GF-D8 (cell line): Measurements from ENCODE around the gene DNAJC8.

ENCODE experiments used
- DNase-seq: peaks from one replicate; lab custom pipeline; 2025; lab: John Stamatoyannopoulos, UW

The DNAJC8 gene

DNA sequence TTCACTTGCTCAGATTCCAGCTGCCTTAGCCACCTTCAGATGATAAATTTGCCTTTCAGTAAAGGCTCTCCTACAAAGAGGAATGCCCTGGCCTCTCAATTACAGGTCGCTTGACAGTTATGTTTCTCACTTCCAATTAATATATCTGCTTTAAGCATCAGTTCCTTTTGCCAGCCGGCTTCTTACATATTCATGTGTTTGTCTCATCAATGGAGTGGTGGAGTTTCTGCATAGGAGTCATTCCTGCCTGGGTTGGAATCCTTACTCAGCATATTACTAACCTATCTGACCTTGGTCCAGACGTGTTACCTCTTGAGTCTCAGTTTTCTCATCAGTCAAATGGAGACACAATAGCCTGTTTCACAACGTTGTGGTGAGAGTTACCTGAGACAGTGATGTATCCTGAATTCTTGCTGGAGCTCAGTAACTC, 17.1 kb upstream of the DNAJC8 start:
- no peak for DNase-seq

DNA sequence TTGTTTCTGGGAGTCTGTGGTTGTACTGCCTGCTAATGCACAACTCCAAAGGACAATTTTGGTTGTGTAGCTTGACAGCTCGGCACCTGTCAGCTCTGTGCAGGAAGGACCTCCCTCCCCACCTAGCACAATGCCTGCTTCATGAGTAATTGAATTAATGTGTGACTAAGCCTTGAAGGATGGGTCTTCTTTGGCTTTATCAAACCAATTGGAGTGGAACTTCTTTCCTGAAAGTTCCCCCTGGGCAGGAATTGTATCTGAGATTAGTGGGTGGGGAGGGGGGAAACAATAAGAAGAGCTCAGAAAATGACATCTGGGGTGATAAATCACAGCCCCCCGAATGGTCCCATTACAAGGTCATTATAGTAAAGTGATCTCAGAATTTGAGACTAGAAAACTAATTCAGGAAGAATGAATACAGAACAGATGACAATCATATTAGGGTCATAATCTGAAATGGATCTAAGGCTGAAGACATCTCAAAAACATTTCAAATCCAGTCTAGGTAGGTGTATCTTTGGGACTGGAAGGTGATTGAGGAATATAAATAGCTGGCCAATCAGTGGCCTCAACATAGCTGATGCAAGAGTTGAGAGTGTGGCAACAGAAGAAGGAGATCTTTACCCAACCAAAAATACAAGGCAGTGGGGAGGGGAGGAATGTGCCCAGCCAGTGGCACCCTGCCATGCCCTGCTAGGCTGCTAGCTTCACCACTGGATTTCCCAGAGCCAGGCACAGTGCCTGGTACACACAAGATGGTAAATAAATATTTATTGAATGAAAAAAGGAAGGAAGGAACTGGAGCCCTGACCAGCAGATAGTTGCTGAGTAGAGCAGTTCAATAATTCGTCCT, 16.4 kb upstream of the DNAJC8 start:
- DNase-seq, result peak; percentile 57

DNA sequence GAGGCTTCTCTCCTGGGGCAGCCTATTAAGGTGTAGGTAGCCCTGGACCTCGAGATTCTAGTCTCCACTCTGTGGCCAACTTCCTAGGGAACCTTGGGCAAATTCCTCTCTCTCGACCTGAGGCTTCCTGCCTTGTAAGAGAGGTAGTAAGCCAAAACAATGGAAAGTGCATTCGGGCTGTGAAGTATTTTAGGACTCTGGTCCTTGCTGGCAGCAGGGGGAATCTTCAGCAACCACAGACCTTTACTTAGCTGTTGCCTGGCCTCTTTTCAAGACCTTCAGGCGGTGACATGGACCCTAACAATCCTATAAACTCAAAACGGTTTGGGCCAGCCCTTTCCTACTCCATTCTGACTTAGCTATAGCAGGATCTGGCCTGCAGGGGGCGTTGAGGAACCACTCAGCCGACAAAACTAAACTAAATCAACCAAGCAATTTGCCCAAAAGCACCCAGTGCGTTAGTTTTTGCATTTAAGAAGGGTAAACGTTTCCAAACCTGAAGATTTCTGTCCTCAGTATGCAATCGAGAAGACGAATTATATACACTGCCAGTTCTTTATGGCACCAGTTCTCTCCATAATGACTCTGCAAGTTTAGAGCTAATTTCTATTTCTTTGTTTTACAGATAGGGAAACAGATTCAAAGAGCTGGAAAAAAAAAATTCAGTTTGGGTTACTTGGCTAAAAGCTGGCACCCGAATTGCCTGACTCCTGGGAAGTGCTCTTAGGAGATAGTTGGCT, 15.6 kb upstream of the DNAJC8 start:
- peak; percentile 60 for DNase-seq

DNA sequence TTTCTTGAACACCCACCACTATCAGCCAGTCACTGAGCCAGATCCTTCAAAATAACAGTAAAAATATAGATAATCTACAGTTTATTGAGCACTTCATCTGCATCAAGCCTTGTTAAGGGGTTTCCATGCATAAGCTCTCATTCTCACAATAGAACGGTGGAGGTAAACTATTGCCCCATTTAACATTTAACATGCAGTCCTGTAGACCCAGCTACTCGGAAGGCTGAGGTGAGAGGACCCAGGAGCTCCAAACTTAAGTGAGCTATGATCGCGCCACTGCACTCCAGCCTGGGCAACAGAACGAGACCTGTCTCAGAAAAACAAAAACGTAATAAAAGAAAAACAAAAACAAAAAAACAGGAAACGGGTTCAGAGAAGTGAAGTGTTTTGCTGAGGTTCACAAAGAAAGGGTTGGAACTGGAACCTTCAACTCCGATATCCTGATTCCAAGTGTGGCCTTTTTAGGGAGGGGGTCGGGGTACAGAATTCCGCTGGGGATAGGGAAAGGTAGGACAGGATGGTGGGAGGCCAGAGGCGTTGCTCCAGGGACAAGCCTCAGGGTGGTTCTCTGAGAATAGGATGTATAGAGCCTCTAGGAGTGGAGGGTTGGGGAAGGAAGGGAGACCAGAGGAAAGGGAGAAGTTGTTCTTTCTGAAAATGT, 14.9 kb upstream of the DNAJC8 start:
- DNase-seq, result no peak

DNA sequence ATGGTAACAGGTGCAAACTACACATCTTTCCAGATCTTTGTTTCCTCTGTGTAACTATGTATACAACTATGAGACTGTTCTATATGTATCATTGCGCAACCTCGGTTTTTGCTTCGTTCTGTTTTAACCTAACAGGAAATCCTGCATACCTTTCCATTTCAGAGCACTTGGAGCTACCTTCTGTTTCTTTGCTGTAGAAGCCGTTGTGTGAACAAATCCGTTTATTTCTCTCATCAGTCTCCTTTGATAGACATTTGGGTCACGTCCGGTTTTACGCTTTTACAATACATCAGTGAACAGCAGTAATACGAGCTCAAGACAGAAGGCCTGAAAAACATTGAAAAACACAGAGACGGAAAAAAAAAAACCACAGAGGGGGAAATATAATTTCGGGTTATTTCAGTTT, 13.6 kb upstream of the DNAJC8 start:
- DNase-seq, result peak; percentile 51

DNA sequence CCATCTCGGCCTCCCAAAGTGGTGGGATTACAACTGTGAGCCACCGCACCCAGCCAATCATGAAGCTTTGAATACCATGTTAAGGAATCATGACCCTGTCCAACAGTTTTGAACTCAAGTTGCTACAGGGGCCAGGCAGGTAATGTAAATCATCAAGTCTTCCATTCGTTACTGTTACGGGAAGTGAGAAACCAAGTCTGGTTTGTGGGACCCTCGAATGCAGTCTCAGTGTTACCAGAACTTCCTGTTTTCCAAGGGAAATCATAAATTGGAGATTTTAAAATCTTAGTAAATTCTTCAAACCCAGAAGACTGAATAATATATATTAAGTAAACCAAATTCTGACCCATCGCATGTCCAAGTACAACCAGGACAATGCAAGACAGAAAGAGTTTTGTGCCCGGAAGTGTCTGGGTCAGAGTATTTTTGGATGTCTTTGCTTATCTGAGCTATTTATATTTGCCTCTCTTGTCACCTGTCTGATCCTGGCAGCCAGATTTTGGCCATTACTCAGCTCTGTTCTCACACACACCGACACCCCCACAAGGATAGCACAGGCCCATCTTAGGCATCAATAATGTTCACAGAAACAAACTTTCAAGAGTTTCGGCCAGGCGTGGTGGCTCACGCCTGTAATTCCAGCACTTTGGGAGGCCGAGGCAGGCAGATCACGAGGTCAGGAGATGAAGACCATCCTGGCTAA, 11.9 kb upstream of the DNAJC8 start:
- DNase-seq, result no peak

DNA sequence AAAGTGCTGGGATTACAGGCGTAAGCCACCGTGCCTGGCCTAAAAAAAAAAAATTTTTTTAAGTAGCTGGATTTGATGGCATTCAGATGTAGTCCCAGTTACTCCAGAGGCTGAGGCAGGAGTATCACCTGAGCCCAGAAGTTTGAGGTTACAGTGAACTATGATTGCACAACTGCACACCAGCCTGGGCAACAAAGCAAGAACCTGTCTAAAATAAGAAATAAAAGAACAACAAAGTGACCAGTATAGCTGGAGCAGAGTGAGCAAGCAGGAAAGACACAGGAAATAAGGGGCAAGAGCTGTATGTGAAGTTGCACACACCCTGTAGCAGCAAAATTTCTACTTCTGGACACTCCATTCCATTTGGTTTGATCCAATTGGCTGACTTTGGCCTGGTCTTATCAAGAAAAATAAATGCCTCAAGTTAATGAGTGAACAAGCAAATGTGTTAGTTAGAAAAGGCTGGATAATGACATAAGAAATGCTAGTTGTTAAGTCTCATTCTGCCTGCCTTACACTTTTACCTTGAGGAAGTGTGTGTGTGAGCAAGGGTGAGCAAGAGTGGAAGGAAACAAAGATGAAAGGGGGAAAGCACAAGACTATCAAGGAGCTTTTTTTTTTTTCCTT, 11.0 kb upstream of the DNAJC8 start:
- DNase-seq, result no peak

DNA sequence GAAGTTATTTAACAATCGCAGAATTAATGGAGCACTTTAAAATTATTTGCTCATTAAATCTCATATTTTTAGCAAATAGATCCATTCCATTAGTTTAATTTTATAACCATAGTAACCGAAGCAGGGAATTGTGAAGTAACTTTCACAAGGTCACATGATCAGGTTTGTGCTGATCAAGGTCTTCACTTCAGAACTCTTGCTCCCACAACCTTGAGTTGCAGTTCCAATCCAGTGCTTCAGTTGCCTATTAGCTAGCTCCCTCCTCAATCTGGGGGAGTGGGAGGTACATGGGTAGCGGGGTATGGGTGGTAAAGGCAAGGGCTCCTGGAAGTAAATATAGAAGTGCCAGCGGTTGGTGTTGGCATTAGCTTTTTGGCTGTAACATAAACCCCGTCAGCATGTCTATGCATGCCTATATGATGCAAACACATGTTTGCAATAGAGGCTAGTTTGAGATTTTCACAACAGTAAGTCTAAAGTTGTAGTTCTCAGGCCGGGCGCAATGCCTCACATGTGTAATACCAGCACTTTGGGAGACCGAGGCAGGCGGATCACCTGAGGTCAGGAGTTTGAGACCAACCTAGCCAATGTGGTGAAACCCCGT, 8.9 kb upstream of the DNAJC8 start:
- no peak for DNase-seq

DNA sequence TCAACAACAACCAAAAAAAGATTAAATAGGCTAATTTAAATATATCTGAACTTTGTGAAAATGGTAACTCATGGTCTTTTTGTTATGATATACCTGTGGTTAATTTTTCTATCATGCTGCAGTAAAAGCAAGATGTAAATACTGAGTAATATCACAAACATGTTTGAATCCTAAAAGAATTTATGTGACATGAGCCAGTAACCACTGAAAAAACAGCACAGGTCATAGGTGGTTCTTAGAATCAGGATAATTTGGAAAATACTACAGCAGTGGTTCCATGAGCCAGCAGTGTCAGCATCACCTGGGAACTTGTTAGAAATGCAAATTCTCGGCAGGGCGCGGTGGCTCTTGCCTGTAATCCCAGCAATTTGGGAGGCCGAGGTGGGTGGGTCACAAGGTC, 7.2 kb upstream of the DNAJC8 start:
- no peak for DNase-seq

DNA sequence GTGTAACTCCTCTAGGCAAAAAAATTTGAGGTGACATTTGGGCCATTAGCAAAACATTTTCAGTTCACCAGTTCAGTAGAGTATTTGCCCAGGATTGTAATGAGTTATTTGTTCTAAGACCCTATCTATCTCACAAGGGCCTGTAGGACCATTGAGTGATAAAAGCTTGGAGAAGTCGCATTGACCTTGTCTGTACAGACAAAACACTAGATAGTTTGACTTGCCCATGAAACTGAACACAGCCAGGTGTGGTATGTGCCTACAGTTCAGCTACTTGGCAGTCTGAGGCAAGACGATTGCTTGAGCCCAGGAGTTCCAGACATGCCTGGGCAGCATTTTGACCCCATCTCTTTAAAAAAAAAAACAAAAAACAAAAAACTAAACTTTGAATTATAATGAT, 6.2 kb upstream of the DNAJC8 start:
- DNase-seq, result no peak

DNA sequence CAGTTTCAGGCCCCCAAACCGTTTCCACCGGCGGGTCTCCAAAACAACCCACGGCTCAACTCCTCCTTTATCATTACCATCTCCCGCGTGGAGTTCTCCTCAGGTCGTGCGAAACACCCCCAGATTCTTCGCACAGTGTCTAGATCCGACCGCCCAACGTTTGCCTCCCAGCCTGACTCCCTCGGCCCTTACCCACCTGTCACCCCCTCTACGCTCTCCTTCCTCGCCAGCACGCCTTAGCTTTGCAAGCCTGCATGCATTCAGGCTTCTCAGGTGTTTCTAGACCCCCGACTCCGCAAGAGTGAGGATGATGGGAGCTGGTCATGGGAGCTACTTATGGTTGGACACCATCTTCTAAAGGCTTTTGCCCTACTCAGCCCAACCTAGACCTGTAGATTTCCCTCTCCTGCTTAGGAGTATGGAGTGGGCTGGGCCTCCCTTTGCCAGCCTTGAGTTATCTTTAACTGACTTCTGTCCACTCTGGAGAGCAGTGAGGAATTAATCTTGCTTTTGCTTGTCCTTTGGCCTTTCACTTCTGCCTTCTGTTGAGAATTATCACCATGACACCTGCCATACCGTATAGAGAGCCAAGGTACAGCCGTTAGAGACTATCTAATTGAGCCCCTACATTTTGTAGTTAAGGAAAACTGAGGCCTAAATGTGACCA, 4.0 kb upstream of the DNAJC8 start:
- DNase-seq, result no peak

DNA sequence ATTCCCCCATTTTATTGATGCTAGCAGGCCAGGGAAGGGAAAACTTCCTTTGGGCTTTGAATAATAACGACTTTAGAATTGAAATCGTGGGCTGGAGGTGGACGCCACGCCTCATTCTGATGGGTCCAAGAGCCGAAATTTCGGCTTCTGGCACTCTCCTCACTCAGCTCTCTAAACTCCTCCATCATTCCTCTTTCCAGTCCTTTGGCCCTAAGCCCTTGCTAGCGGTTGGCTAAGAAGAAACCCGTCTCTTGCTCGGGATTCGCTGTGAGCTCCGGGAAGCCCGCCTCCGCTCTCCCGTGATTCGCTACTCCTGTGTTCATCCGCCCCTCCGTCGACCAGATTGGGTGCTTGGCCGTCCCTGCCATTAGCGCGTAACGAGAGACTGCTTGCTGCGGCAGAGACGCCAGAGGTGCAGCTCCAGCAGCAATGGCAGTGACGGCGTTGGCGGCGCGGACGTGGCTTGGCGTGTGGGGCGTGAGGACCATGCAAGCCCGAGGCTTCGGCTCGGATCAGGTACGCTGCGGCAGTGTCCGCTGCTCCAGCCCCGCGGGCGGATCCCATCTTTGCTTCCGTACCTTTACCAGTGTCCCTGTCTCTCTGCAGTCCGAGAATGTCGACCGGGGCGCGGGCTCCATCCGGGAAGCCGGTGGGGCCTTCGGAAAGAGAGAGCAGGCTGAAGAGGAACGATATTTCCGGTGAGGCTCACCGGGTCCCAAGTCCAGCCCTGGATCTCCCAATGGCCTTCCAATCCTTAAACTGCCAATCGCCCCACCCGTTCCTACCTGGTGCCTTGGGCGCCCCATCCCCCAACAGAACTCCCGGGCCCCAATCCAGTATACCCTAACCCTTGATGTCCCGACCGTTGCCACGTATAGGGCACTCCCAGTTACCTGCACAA, 3.2 kb upstream of the DNAJC8 start, which contains the start of gene ATP5IF1:
TSS of gene ATP5IF1 (plus strand) at position 370 of the 901 bp plus-strand sequence. CDS start at position 430, 60 bp downstream.
- peak; percentile 93 for DNase-seq

DNA sequence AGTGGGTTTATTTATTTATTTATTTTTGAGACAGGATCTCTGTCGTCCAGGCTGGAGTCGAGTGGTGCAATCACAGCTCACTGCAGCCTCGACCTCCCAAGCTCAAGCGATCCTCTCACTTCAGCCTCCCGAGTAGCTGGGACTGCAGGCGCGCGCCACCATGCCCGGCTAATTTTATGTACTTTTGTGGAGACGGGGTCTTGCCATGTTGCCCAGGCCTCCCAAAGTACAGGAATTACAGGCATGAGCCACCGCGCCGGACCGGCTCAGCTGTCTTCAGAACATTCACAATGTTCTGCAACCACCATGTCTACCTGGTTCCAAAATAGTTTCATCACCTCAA, 406 bp upstream of the DNAJC8 start:
- no peak for DNase-seq

DNA sequence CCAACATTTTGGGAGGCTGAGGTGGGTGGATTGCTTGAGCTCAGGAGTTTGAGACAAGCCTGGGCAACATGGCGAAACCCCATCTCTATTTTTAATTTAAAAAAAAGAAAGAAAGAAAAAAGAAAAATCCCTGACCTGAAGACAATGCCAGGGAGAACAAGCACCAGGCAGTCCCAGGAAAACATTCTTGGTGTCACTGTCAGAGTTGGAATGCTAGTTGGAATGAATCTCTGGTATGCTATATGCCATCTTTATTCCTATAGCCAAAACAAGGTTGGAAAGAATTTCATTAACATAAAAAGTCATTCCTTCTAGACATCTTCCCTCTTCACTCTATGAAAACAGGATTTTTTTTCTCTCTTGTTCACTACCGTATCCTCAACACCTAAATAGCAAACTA, 2.8 kb downstream of the DNAJC8 start:
- no peak for DNase-seq

DNA sequence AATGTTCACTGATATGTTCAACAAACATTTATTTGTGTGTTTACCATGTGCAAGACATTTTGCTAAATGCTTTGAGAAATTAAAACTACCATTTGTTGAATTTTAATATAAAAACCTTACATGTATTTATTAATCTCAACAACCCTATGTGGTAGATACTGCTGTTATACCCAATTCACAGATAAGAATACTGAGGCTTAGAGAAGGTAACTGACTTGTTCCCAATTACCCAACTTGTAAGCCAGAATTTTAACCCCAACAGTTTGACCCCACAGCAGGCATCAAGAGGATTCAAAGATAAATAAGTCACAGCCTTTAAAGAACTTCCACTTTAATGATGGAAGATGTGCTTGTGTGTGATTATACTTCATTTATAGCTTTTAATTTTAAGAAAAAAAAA, 3.7 kb downstream of the DNAJC8 start:
- no peak for DNase-seq

DNA sequence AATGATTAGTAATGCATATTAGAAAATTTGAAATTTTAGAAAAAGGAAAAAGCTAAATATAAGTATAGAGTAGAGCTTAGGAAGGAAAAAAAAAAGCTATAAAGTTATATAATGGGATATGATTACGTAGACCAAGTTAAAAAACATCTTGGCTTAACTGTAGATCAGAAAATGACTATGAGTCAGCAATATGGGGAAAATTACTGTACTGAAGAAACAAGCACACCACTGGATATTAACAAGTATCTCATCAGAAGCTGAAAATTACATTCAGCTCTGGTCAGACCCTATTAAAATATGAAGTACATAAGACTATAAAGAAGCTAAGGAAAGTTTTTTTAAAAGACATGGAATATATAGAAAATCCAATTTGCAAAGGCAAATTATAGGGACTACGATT, 19.5 kb downstream of the DNAJC8 start:
- no peak for DNase-seq

DNA sequence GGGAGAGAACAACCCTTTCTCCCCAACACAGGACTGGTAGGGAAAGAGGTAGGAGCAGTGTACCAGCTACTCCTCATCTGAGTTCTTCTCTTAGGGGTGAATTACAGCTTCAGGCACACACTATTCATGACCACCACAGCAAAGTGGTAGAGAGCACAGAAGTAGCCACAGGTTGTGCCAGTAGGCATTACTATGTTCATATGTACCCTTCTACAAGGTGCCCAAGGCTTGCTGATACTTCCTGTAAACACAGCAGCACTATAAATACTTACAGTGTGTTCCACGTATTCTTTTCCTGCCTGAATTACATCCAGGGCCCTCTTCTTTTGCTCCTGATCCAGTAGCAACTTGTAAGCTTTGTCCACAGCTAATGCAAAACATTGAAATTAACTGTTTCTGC, 23.1 kb downstream of the DNAJC8 start:
- no peak for DNase-seq

DNA sequence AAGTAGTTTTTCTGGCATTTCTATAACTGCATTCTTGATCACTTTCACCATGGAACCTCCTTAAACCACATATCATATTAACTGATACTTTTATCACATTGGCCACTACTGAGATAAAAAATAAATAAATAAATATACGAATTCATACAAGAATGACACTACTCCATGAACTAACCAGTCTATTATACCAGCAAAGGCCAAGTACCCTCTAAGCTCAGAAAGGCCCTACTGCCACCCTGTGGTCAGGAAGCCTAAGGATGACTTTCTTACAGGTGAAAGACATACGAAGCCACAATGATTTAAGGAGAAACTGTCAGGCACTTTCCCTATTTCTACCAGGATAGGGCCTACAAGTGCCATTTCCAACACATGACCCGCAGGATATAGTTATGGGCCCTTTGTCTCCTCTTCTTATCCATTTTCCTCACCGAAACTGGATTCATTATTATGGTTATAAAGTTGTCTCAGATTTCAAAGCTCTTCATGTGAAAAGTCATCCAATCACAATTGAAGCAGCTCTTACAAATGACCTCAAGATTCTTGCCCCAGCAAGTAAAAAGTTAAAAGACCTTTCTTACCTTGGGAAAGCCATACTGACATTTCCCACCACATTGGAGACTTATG, 23.9 kb downstream of the DNAJC8 start:
- DNase-seq, result peak; percentile 45

DNA sequence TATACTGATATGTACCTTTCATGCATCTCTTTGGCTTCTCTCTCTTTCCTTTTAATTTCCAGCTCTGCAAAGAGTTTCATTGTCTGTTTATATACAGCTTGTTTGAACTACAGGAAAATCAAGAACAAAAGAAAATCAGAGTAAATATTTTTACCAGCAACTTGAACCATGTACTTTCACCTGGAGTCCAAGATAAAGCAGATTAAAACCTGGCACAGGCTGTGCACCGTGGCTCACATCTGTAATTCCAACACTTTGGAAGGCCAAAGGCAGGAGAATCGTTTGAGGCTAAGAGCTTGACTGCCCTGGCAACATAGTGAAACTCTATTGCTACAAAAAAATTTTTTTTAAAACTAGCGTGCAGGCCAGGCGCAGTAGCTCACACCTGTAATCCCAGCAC, 27.6 kb downstream of the DNAJC8 start:
- DNase-seq, result no peak
